ENCODE measurements around the gene NT5DC1.

Gene NT5DC1

DNA sequence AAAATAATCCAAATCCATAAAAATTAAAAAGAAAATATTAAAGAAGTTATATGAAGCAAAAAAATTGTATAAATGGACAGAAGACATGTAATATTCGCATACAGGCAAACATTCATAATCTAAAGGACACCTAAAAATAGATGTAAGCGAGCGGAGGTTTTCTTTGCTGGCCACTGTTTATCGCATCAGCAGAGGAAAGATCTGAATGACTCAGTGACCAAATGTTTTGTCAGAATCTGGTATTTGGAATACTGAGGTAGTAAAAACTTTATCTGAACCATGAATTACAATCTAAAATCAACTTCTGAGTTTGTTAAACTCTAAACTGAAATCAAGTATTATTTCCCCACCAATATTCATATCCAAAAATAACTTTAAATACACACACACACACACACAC lies 145.4 kb downstream of the NT5DC1 start:
- in situ Hi-C loops (cut with MboI; ENCODE audit: low sequenced_read_pairs, unreplicated experiment), result no loop called here
- TF ChIP-seq, protein P1, sequence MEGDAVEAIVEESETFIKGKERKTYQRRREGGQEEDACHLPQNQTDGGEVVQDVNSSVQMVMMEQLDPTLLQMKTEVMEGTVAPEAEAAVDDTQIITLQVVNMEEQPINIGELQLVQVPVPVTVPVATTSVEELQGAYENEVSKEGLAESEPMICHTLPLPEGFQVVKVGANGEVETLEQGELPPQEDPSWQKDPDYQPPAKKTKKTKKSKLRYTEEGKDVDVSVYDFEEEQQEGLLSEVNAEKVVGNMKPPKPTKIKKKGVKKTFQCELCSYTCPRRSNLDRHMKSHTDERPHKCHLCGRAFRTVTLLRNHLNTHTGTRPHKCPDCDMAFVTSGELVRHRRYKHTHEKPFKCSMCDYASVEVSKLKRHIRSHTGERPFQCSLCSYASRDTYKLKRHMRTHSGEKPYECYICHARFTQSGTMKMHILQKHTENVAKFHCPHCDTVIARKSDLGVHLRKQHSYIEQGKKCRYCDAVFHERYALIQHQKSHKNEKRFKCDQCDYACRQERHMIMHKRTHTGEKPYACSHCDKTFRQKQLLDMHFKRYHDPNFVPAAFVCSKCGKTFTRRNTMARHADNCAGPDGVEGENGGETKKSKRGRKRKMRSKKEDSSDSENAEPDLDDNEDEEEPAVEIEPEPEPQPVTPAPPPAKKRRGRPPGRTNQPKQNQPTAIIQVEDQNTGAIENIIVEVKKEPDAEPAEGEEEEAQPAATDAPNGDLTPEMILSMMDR (IDR thresholded peaks at IDR 0.05; ENCODE audit: borderline replicate concordance, control extremely low read depth, extremely low read depth, insufficient read depth, missing control alignments), result no peak
- no peak for DNase-seq (ENCODE audit: low spot score)

DNA sequence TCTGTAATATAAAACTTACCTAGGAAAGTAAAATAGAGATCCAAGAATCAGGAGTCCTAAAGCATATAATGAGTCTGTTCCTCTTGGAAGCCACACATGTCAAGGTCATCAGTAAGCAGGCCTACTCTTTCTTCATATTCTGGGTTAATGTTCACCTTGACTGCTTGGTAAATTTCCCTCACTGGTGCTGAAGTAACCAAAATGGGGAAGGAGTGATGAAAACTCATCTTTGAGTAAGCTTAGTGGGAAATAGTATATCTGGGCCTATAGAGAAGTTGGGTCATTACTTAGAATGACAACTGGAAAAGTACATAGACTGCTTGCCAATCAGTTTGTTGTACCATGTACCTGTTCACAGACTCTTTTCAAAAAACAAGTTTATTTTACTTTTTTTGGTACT lies 146.6 kb downstream of the NT5DC1 start:
- in situ Hi-C loops (cut with MboI; ENCODE audit: low sequenced_read_pairs, unreplicated experiment), result no loop called here
- no peak for DNase-seq (ENCODE audit: low spot score)
- TF ChIP-seq, protein P1 (IDR thresholded peaks at IDR 0.05; ENCODE audit: borderline replicate concordance, control extremely low read depth, extremely low read depth, insufficient read depth, missing control alignments), result no peak

DNA sequence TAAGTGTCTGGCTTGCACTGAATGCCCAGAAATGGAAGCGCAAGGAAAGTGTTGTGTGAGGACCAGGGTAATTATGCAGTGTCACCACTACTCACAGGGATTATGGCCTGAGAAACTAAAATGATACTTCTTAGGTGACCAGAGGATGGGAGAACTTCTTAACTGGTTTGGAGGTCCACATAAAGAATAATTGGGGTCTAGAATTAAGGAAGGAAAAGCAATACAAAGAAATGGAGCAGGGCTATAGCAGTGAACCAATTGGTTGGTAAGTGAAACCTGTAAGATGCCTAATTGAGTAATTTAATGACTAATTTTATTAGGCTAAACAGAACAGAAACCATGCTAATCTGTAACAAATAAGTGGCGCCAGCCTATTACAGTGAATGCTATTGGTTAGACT lies 147.9 kb downstream of the NT5DC1 start:
- DNase-seq (ENCODE audit: low spot score), result no peak
- TF ChIP-seq, protein P1 (IDR thresholded peaks at IDR 0.05; ENCODE audit: borderline replicate concordance, control extremely low read depth, extremely low read depth, insufficient read depth, missing control alignments), result no peak
- in situ Hi-C loops (cut with MboI; ENCODE audit: low sequenced_read_pairs, unreplicated experiment), result no loop called here

DNA sequence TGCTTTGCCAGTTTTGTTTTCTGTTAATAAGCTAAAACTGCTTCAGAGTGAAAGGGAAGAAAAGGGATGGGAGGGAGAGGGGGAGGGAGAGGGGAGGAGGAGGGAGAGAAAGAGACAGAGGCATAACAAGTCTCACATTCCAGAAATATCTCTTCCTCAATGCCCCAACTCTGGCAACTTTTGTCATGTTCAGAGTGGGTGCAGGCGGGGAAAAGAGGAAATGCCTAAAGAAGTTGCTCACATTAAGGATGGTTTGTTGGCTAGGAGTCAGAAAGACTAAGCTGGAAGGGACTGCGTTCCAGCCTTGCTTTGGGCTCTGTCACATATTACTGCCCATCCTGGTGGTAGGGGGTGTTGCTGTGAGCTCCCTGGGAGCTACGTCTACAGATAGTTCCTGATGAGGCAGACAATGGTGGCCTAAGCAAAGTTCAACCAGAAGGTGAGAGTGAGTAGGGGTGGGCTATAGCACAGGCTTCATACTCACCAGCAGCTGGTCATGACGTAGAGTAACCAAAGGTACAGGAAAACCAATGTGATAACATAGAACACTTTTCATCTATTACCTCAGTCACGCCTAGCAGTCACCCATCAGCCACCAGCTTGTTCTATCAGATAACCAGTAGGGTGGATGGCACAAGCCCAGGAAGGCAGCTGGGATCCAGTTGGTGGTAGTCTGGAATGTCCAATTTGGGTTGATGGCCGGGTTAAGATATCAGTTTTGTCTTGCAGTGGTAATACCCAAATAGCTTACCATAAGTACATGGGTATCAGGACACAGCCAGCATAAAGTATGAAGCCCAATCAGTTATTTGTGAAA lies 151.1 kb downstream of the NT5DC1 start:
- TF ChIP-seq, protein P1 (IDR thresholded peaks at IDR 0.05; ENCODE audit: borderline replicate concordance, control extremely low read depth, extremely low read depth, insufficient read depth, missing control alignments), result no peak
- in situ Hi-C loops (cut with MboI; ENCODE audit: low sequenced_read_pairs, unreplicated experiment), result no loop called here
- DNase-seq (ENCODE audit: low spot score), result no peak

DNA sequence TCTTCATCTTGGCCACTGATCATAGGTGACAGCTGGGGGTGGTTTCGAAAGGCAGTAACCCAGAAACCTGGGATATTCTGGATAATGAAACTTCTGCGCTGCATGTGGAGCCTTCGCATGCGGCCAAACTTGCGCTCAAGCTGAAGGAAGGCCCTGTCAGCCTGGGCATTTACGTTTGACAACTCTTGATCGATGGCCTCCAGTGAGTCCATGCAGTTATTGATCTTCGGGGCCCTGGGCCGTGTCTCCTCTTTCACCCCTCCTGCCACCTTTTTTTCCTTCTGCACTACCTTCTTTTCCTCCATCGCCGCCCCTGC lies 152.5 kb downstream of the NT5DC1 start:
- in situ Hi-C loops (cut with MboI; ENCODE audit: low sequenced_read_pairs, unreplicated experiment), result no loop called here
- DNase-seq (ENCODE audit: low spot score), result no peak
- TF ChIP-seq, protein P1 (IDR thresholded peaks at IDR 0.05; ENCODE audit: borderline replicate concordance, control extremely low read depth, extremely low read depth, insufficient read depth, missing control alignments), result no peak

DNA sequence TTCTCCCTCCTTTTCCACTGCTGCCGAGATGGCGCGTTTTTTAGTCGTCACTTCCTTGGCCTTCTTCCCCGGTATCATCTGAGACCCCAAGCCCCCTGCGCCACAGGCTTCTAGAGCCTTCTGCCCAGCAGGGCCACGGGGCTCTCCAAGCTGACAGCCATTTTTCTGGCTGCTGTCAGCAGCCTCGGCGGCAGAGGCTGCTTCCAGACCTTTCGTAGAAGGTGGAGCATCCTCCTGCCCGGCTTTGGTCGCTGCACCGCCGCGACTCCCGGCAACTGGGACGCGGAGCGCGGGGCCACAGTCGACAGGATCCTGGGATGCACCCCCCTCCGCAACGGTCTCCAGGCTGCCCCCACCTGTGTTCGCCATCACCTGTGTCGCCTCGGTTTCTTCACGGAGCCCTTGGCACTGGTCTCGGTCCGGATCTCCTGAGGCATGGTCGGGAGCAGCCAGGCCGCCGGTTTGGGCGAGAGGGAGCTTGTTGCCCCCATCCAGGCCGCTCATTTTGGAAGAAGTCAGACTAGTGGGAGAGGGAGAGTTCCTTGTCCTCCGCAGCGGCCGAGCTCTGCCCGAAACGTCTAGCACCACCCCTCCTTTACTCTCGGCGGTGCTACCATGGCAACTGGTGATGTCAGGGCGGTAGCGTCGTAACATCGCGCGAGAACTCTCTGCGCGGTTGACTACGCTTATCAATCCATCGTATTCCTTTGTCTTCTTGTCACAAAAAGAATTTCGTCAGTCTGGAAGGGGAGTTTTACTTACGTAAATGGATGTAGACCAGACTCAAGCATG lies 153.0 kb downstream of the NT5DC1 start, which contains the start of gene TSPYL4:
Gene TSPYL4, minus strand, starts transcription at position 571 of the 792 bp plus-strand sequence. Its CDS starts 67 bp downstream, at position 504.
- in situ Hi-C loops (cut with MboI; ENCODE audit: low sequenced_read_pairs, unreplicated experiment), result no loop called here
- peak; percentile 92 for DNase-seq (ENCODE audit: low spot score)
- TF ChIP-seq, protein P1 (IDR thresholded peaks at IDR 0.05; ENCODE audit: borderline replicate concordance, control extremely low read depth, extremely low read depth, insufficient read depth, missing control alignments), result no peak
